Heart right ventricle (tissue), 16 donors: Measurements from ENCODE around the gene ABHD12. TPM values are rescaled to one million over a fixed set of nuclear protein-coding genes. Genes with fewer than 3 reads are reported as not detected.

Experiments
- ATAC-seq, 8 donors: fragments of 200-7000 bp; cut with Tn5 transposase; one replicate each; pipeline ENCODE4 v1.9.1; 2020; ENCODE audit warnings: mild to moderate bottlenecking in 8 of 8, moderate library complexity in 8 of 8, moderate number of reproducible peaks in 1 of 8
- DNase-seq, 2 donors: peaks; one replicate each; pipeline ENCODE4 v3.0.0-alpha.2; 2020
- H3K27ac ChIP-seq, 10 donors: fragments of 200-600 bp; sonication (generic) in 2 of 10; one replicate each; pipeline versions ENCODE4 v1.5.0 to v1.8.0; 2020 to 2022; ENCODE audit warnings: mild to moderate bottlenecking in 3 of 10
- H3K27me3 ChIP-seq, 7 donors: fragments of 200-600 bp; one replicate each; pipeline ENCODE4 v1.8.0; 2021 to 2022; ENCODE audit warnings: mild to moderate bottlenecking in 2 of 7
- H3K36me3 ChIP-seq, 9 donors: fragments of 200-600 bp; sonication (generic) in 1 of 9; one replicate each; pipeline versions ENCODE4 v1.5.0 to v1.8.0; 2020 to 2022; ENCODE audit warnings: mild to moderate bottlenecking in 2 of 9
- H3K4me1 ChIP-seq, 9 donors: fragments of 200-600 bp; sonication (generic) in 1 of 9; one replicate each; pipeline versions ENCODE4 v1.5.0 to v1.8.0; 2020 to 2022; ENCODE audit warnings: mild to moderate bottlenecking in 4 of 9
- H3K4me3 ChIP-seq, 10 donors: fragments of 200-600 bp; sonication (generic) in 2 of 10; one replicate each; pipeline versions ENCODE4 v1.5.0 to v1.8.0; 2020 to 2022; ENCODE audit warnings: mild to moderate bottlenecking in 7 of 10, moderate library complexity in 2 of 10
- H3K9me3 ChIP-seq, 11 donors: fragments of 200-600 bp in 10 of 11; sonication (generic) in 2 of 11; one replicate each; pipeline versions ENCODE4 v1.5.0 to v1.8.0; 2013 to 2022; ENCODE audit warnings: mild to moderate bottlenecking in 2 of 11, control low read depth in 1 of 11, moderate library complexity in 1 of 11
- CTCF ChIP-seq, 9 donors: fragments of 200-600 bp; sonication (generic) in 2 of 9; IDR thresholded peaks; one replicate each; pipeline versions ENCODE4 v1.5.0 to v1.8.0; 2021 to 2022; ENCODE audit warnings: antibody characterized with exemption in 9 of 9, mild to moderate bottlenecking in 5 of 9, moderate library complexity in 1 of 9
- WGBS, 2 donors: extraction: QIAGEN DNeasy Blood & Tissue Kit; methylation state at CpG; one replicate each; pipeline ENCODE4 v1.1.7; 2013; ENCODE audit warnings: inconsistent platforms in 1 of 2; 5-methylcytosine and 5-hydroxymethylcytosine counted together
- intact Hi-C, 10 donors: fragments of 100-400 bp; cut with DNase I; formaldehyde crosslinking; loops; one replicate each; pipeline versions ENCODE4 v1.11.1 to v1.14.2; 2022
- polyA plus RNA-seq, 2 donors: library from polyadenylated mRNA; stranded (reverse); fragments of 200-250 nt; gene quantifications; one replicate each; pipeline ENCODE4 v1.2.3, GENCODE V29; 2013
- total RNA-seq, 10 donors: library from RNA; stranded (reverse); fragmentation: NEBNext Ultra II Directional in 3 of 10; extraction: Animal tissue kit (Norgen Biotek cat#: 25700) in 3 of 10; gene quantifications; one replicate each; pipeline versions ENCODE4 v1.2.1 to v1.2.4, GENCODE V29; 2021 to 2023
- donor health status: Arrhythmogenic right ventricular cardiomyopathy.
- donor health status: ischemic (EF 13 %, LVEDD 7.1; RV severe dilation, severe dysfunction).
- donor health status: healthy with polysubstance abuse.
- donor health status: DM: no; HTN: yes; CAD: no.
- donor health status: DM: no; HTN: no; CAD: no.
- donor health status: ischemic (EF 25% LVEDD 6.9; RV normal size, moderate dysfunction).
- donor health status: ischemic (EF 25% LVEDD 5.7; RV mildly dilated, moderate dysfunction).
- donor health status: healthy.
- donor health status: DM: yes; HTN: yes; CAD: no.
- donor health status: Ischemic cardiomyopathy.
- donor health status: ischemic (EF 35%, LVEDD 5.7; RV mildly dilated, moderate dysfunction).
- donor health status: nonischemic (EF 11% LVEDD 7.7; RV severe dilation, severe dysfunction).
- donor health status: DM: yes; HTN: yes; CAD: no.
- donor health status: PGD.
- donor health status: ischemic (EF 29% LVEDD 5.4; RV normal size, mild dysfunction).
- donor health status: nonischemic (EF 23%, LVEDD 6.1; RV moderate dilation, normal function).

Gene ABHD12
- total and polyA plus RNA-seq, 12 donors, result 21.1 to 41.3 (median 28.1) TPM

GRCh38 chr20:25317351-25318075 lies 73.1 kb downstream of the ABHD12 start:
- no peaks in the 10 kb centered on the region for H3K27me3 ChIP-seq
- ATAC-seq (peak in 2 of 8 donors; percentile 30 to 38), DNase-seq (no peak)
- TF ChIP-seq CTCF (IDR thresholded peaks at IDR 0.05), result no peak
- no peak overlapping the region for H3K4me3 ChIP-seq
- intact Hi-C loops, result loop anchor here in 3 of 10 donors (10.0 kb wide), 1 partner anchor 77 kb away; the partner anchor contains the start of gene ABHD12 (in 3 of the 3)
- H3K27ac ChIP-seq, result peak overlapping the region in 1 of 10 donors; percentile 62
- H3K9me3 ChIP-seq, result no peaks in the 10 kb centered on the region
- peaks cover 0 to 26% (median 4%) of the 10 kb centered on the region in 9 donors for H3K36me3 ChIP-seq
- 80 to 86% methylated on average over 17 of the region's 17 CpGs for WGBS, 2 donors
- H3K4me1 ChIP-seq, result peaks cover 3 to 39% (median 17%) of the 10 kb centered on the region in 9 donors

GRCh38 chr20:25316506-25317190 lies 74.0 kb downstream of the ABHD12 start:
- intact Hi-C loops, result loop anchor here in 3 of 10 donors (10.0 kb wide), 1 partner anchor 78 kb away; the partner anchor contains the start of gene ABHD12 (in 3 of the 3)
- Histone ChIP-seq H3K27me3 (no peaks in the 10 kb centered on the region), H3K4me3 (no peak overlapping the region), H3K36me3 (peaks cover 0 to 20% (median 4%) of the 10 kb centered on the region in 9 donors), H3K9me3 (no peaks in the 10 kb centered on the region), H3K27ac (no peak overlapping the region), H3K4me1 (peaks cover 3 to 39% (median 18%) of the 10 kb centered on the region in 9 donors)
- WGBS, 2 donors, result 97% methylated on average over 11 of the region's 11 CpGs
- no peak for TF ChIP-seq CTCF (IDR thresholded peaks at IDR 0.05)
- DNase-seq, result no peak
- no peak for ATAC-seq

DNA sequence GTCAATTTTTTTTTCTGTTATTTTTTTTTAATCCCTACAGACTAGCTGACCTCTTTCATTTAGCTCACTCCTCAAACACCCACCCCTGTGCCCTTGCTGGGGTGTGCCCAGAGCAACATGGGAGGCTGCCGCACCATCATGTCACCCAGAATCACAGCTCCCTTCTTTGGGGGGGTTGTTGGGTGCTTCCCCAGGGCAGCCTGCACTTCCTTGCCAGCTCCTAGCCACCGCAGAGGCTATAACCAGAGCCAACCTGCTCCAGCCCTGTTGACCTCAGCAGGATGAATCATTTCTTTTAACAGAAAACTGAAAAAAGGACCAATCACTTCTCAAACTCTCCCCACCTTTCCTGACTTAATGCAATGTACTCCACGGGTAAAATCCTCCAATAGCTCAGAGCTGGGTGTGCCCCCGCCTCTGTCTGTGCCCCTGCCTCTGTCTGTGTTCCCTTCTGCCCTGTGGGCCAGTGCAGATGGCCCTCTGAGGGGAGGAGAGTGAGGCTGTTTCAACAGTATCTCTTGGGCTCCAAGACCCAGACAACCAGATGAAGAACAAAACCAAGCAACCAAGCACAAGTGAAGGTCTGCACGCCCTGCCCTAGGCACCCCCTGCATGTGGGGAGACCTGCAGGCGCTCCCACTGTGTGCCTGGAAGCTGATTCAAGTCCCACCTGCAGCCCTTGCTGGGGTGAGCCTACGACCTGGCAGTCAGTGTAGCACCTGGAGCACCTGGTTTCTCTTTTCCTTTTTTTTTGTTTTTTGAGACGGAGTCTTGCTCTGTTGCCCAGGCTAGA lies 75.0 kb downstream of the ABHD12 start:
- Histone ChIP-seq H3K36me3 (peaks cover 0 to 13% (median 0%) of the 10 kb centered on the region in 9 donors), H3K27me3 (no peaks in the 10 kb centered on the region), H3K9me3 (no peaks in the 10 kb centered on the region), H3K4me1 (peaks cover 9 to 50% (median 28%) of the 10 kb centered on the region in 9 donors), H3K27ac (no peak overlapping the region), H3K4me3 (no peak overlapping the region)
- WGBS, 2 donors, result 89 to 92% methylated on average over 8 of the region's 8 CpGs
- intact Hi-C loops, result loop anchor here in 3 of 10 donors (10.0 kb wide), 1 partner anchor 79 kb away; the partner anchor contains the start of gene ABHD12 (in 3 of the 3)
- ATAC-seq (no peak), DNase-seq (no peak)
- no peak for TF ChIP-seq CTCF (IDR thresholded peaks at IDR 0.05)
